Measurements from ENCODE around the gene SMAD7. TPM values are rescaled to one million over a fixed set of nuclear protein-coding genes. Genes with fewer than 3 reads are reported as not detected.

Gene SMAD7
- total and polyA plus RNA-seq, 2 experiments from 2014 or later = 6.8 to 51.7 TPM

GRCh38 chr18:48988508-48989303, 37.9 kb upstream of the SMAD7 start:
- H3K36me3 ChIP-seq (ENCODE audit: low read depth) = no peaks in the 10 kb centered on the region
- no peak overlapping the region for H3K4me2 ChIP-seq (ENCODE audit: unreplicated experiment)
- no peak overlapping the region for H2AFZ ChIP-seq
- no peaks in the 10 kb centered on the region for H3K79me2 ChIP-seq (ENCODE audit: insufficient read depth)
- H3K27me3 ChIP-seq (replicated peaks; ENCODE audit: insufficient read depth) = no peaks in the 10 kb centered on the region
- H3K27ac ChIP-seq = no peak overlapping the region
- DNase-seq = no peak
- 93 to 96% methylated on average over 14 to 15 of the region's 15 CpGs for WGBS, 2 experiments (ENCODE audit: low coverage in 1 of 2, low lambda C conversion rate in 2 of 2, missing lambda C conversion rate in 2 of 2)
- H3K4me3 ChIP-seq = no peak overlapping the region
- no peaks in the 10 kb centered on the region for H3K9me2 ChIP-seq (ENCODE audit: insufficient read depth)
- H3K4me1 ChIP-seq (ENCODE audit: insufficient read depth) = peaks cover 21% of the 10 kb centered on the region
- no peaks in the 10 kb centered on the region for H4K20me1 ChIP-seq (ENCODE audit: insufficient read depth)
- in situ Hi-C loops (cut with MboI) = no loop called here
- no peak for TF ChIP-seq EZH2phosphoT487 (IDR thresholded peaks at IDR 0.05; ENCODE audit: insufficient read depth, low read depth)
- no peak for TF ChIP-seq EZH2 (IDR thresholded peaks at IDR 0.05; ENCODE audit: insufficient read depth, poor library complexity, severe bottlenecking)
- H3F3A ChIP-seq (ENCODE audit: insufficient read depth) = peaks cover 9% of the 10 kb centered on the region
- H3K9ac ChIP-seq = no peak overlapping the region
- no peaks in the 10 kb centered on the region for H3K9me3 ChIP-seq (ENCODE audit: low read depth)

GRCh38 chr18:48987821-48988220, 37.1 kb upstream of the SMAD7 start:
- Histone ChIP-seq H3K4me2 (ENCODE audit: unreplicated experiment) (no peak overlapping the region), H3K9me2 (ENCODE audit: insufficient read depth) (no peaks in the 10 kb centered on the region), H3K4me3 (no peak overlapping the region), H3K9me3 (ENCODE audit: low read depth) (no peaks in the 10 kb centered on the region), H3K36me3 (ENCODE audit: low read depth) (no peaks in the 10 kb centered on the region), H2AFZ (no peak overlapping the region), H4K20me1 (ENCODE audit: insufficient read depth) (no peaks in the 10 kb centered on the region), H3K79me2 (ENCODE audit: insufficient read depth) (no peaks in the 10 kb centered on the region), H3F3A (ENCODE audit: insufficient read depth) (no peaks in the 10 kb centered on the region), H3K27ac (no peak overlapping the region), H3K4me1 (ENCODE audit: insufficient read depth) (peaks cover 14% of the 10 kb centered on the region), H3K9ac (no peak overlapping the region), H3K27me3 (replicated peaks; ENCODE audit: insufficient read depth) (no peaks in the 10 kb centered on the region)
- DNase-seq = no peak
- TF ChIP-seq EZH2phosphoT487 (IDR thresholded peaks at IDR 0.05; ENCODE audit: insufficient read depth, low read depth) (no peak), EZH2 (IDR thresholded peaks at IDR 0.05; ENCODE audit: insufficient read depth, poor library complexity, severe bottlenecking) (no peak)
- 87 to 88% methylated on average over 8 of the region's 8 CpGs for WGBS, 2 experiments (ENCODE audit: low coverage in 1 of 2, low lambda C conversion rate in 2 of 2, missing lambda C conversion rate in 2 of 2)
- in situ Hi-C loops (cut with MboI) = no loop called here

GRCh38 chr18:48986851-48987761, 36.3 kb upstream of the SMAD7 start:
- peaks cover 14% of the 10 kb centered on the region for H3K4me1 ChIP-seq (ENCODE audit: insufficient read depth)
- no peak overlapping the region for H3K9ac ChIP-seq
- in situ Hi-C loops (cut with MboI) = no loop called here
- H3K9me2 ChIP-seq (ENCODE audit: insufficient read depth) = no peaks in the 10 kb centered on the region
- no peaks in the 10 kb centered on the region for H3K9me3 ChIP-seq (ENCODE audit: low read depth)
- H3K4me3 ChIP-seq = no peak overlapping the region
- H4K20me1 ChIP-seq (ENCODE audit: insufficient read depth) = no peaks in the 10 kb centered on the region
- no peak overlapping the region for H3K27ac ChIP-seq
- no peaks in the 10 kb centered on the region for H3K36me3 ChIP-seq (ENCODE audit: low read depth)
- no peak overlapping the region for H3K4me2 ChIP-seq (ENCODE audit: unreplicated experiment)
- H3K27me3 ChIP-seq (replicated peaks; ENCODE audit: insufficient read depth) = no peaks in the 10 kb centered on the region
- no peaks in the 10 kb centered on the region for H3F3A ChIP-seq (ENCODE audit: insufficient read depth)
- DNase-seq = no peak
- H3K79me2 ChIP-seq (ENCODE audit: insufficient read depth) = no peaks in the 10 kb centered on the region
- H2AFZ ChIP-seq = no peak overlapping the region
- 93 to 94% methylated on average over 20 of the region's 20 CpGs for WGBS, 2 experiments (ENCODE audit: low coverage in 1 of 2, low lambda C conversion rate in 2 of 2, missing lambda C conversion rate in 2 of 2)
- TF ChIP-seq EZH2phosphoT487 (IDR thresholded peaks at IDR 0.05; ENCODE audit: insufficient read depth, low read depth) (no peak), EZH2 (IDR thresholded peaks at IDR 0.05; ENCODE audit: insufficient read depth, poor library complexity, severe bottlenecking) (no peak)

GRCh38 chr18:48985161-48985560, 34.4 kb upstream of the SMAD7 start:
- Histone ChIP-seq H3F3A (ENCODE audit: insufficient read depth) (no peaks in the 10 kb centered on the region), H4K20me1 (ENCODE audit: insufficient read depth) (no peaks in the 10 kb centered on the region), H3K36me3 (ENCODE audit: low read depth) (no peaks in the 10 kb centered on the region), H3K9me3 (ENCODE audit: low read depth) (no peaks in the 10 kb centered on the region), H3K4me1 (ENCODE audit: insufficient read depth) (peaks cover 2% of the 10 kb centered on the region), H3K4me3 (no peak overlapping the region), H3K9me2 (ENCODE audit: insufficient read depth) (no peaks in the 10 kb centered on the region), H3K9ac (no peak overlapping the region), H3K4me2 (ENCODE audit: unreplicated experiment) (no peak overlapping the region), H3K79me2 (ENCODE audit: insufficient read depth) (no peaks in the 10 kb centered on the region), H3K27ac (no peak overlapping the region), H3K27me3 (replicated peaks; ENCODE audit: insufficient read depth) (no peaks in the 10 kb centered on the region), H2AFZ (no peak overlapping the region)
- TF ChIP-seq EZH2phosphoT487 (IDR thresholded peaks at IDR 0.05; ENCODE audit: insufficient read depth, low read depth) (no peak), EZH2 (IDR thresholded peaks at IDR 0.05; ENCODE audit: insufficient read depth, poor library complexity, severe bottlenecking) (no peak)
- DNase-seq = peak; percentile 36
- 58 to 65% methylated on average over 3 of the region's 3 CpGs for WGBS, 2 experiments (ENCODE audit: low coverage in 1 of 2, low lambda C conversion rate in 2 of 2, missing lambda C conversion rate in 2 of 2)
- in situ Hi-C loops (cut with MboI) = no loop called here

Data from GM23248 (cell line).